OCI-LY7 (cell line): ENCODE results near the gene GNB1L. TPM values are rescaled to one million over a fixed set of nuclear protein-coding genes. Genes with fewer than 3 reads are reported as not detected.

Source experiments
- BruUV-seq: library from RNA; stranded (reverse); fragments of 400-500 nt; replicated peaks from 2 replicates; lab custom pipeline; 2021; lab: Mats Ljungman, UMichigan
- CTCF ChIA-PET: fragments of 300-600 bp; sonication (Branson Sonifier 250); formaldehyde crosslinking; loops from one replicate; lab custom pipeline; 2022; ENCODE audit warnings: antibody characterized with exemption; ENCODE audit not compliant: unreplicated experiment; lab: Charles Lee
- POLR2A ChIA-PET: fragments of 300-600 bp; sonication (Branson Sonifier 250); formaldehyde crosslinking; loops from one replicate; lab custom pipeline; 2022; ENCODE audit warnings: antibody characterized with exemption; lab: Charles Lee
- DNase-seq: peaks from one replicate; pipeline ENCODE4 v3.0.0-alpha.2; 2015; ENCODE audit warnings: low spot score
- H2AFZ ChIP-seq: fragments of 200-600 bp; sonication (generic), shearing (Covaris generic); 2 replicates; pipeline ENCODE4 v1.6.1; 2014; ENCODE audit warnings: mild to moderate bottlenecking, antibody characterized with exemption, low read length, moderate library complexity
- H3K27ac ChIP-seq: fragments of 200-600 bp; sonication (generic); 2 replicates; pipeline ENCODE4 v1.5.1; 2014; ENCODE audit warnings: mixed run types, low read depth, mild to moderate bottlenecking, moderate library complexity, low read length, inconsistent platforms; ENCODE audit not compliant: poor library complexity, severe bottlenecking
- H3K36me3 ChIP-seq: fragments of 200-600 bp; sonication (generic); 2 replicates; pipeline ENCODE4 v1.6.1; 2014; ENCODE audit warnings: mild to moderate bottlenecking, antibody characterized with exemption, low read length, moderate library complexity, mixed read lengths; ENCODE audit not compliant: insufficient read depth
- H3K4me1 ChIP-seq: fragments of 200-600 bp; sonication (generic); 2 replicates; pipeline ENCODE4 v1.5.1; 2014; ENCODE audit warnings: mild to moderate bottlenecking, low read length; ENCODE audit not compliant: insufficient read depth, poor library complexity, severe bottlenecking
- H3K4me2 ChIP-seq: fragments of 200-600 bp; sonication (generic); 2 replicates; pipeline ENCODE4 v1.6.1; 2014; ENCODE audit warnings: mild to moderate bottlenecking, low read length
- H3K4me3 ChIP-seq: fragments of 200-600 bp; sonication (generic); 2 replicates; pipeline ENCODE4 v1.5.1; 2014; ENCODE audit warnings: mild to moderate bottlenecking, low read depth, low read length; ENCODE audit not compliant: poor library complexity, severe bottlenecking
- H3K79me2 ChIP-seq: fragments of 200-600 bp; sonication (generic); 2 replicates; pipeline ENCODE4 v1.6.1; 2016; ENCODE audit warnings: low read depth, mild to moderate bottlenecking, low read length, moderate library complexity, mixed read lengths; ENCODE audit not compliant: insufficient read depth
- H3K9me2 ChIP-seq: fragments of 200-600 bp; sonication (generic); 2 replicates; pipeline ENCODE4 v1.6.1; 2016; ENCODE audit warnings: mild to moderate bottlenecking, low read length, mixed read lengths; ENCODE audit not compliant: insufficient read depth
- H3K9me3 ChIP-seq: fragments of 200-600 bp; sonication (generic); 2 replicates; pipeline ENCODE4 v1.6.1; 2014; ENCODE audit warnings: mild to moderate bottlenecking, mixed run types, low read length, mixed read lengths
- H4K20me1 ChIP-seq: fragments of 200-600 bp; sonication (generic); 2 replicates; pipeline ENCODE4 v1.6.1; 2014; ENCODE audit warnings: mild to moderate bottlenecking, antibody characterized with exemption, low read length, moderate library complexity, mixed read lengths; ENCODE audit not compliant: insufficient read depth
- EZH2phosphoT487 ChIP-seq: fragments of 200-600 bp; sonication (generic); IDR thresholded peaks from 2 replicates; pipeline ENCODE4 v1.6.1; 2018; ENCODE audit warnings: low read depth, borderline replicate concordance, mild to moderate bottlenecking, mixed run types, antibody characterized with exemption, low read length, moderate library complexity, mixed read lengths
- intact Hi-C: fragments of 100-400 bp; cut with micrococcal nuclease; formaldehyde crosslinking; loops from one replicate; pipeline ENCODE4 v1.10.0; 2022; ENCODE audit not compliant: unreplicated experiment
- total RNA-seq, 2 experiments: library from RNA; depleted of rRNA in 1 of 2; stranded (reverse); fragments of >200 nt in 1 of 2; shearing (Covaris generic) in 1 of 2; gene quantifications; 2 replicates each; pipeline ENCODE4 v1.2.3, GENCODE V29; 2014 to 2022
- TF ChIP-seq, protein P1 (sequence below): fragments of 200-600 bp; sonication (generic); conservative IDR thresholded peaks from 2 replicates; pipeline ENCODE4 v1.5.1; 2014; ENCODE audit warnings: mild to moderate bottlenecking, antibody characterized with exemption, low read length, moderate library complexity, mixed read lengths

GNB1L gene
- total RNA-seq, 2 experiments from 2014 or later, result 13.1 to 26.7 TPM

DNA sequence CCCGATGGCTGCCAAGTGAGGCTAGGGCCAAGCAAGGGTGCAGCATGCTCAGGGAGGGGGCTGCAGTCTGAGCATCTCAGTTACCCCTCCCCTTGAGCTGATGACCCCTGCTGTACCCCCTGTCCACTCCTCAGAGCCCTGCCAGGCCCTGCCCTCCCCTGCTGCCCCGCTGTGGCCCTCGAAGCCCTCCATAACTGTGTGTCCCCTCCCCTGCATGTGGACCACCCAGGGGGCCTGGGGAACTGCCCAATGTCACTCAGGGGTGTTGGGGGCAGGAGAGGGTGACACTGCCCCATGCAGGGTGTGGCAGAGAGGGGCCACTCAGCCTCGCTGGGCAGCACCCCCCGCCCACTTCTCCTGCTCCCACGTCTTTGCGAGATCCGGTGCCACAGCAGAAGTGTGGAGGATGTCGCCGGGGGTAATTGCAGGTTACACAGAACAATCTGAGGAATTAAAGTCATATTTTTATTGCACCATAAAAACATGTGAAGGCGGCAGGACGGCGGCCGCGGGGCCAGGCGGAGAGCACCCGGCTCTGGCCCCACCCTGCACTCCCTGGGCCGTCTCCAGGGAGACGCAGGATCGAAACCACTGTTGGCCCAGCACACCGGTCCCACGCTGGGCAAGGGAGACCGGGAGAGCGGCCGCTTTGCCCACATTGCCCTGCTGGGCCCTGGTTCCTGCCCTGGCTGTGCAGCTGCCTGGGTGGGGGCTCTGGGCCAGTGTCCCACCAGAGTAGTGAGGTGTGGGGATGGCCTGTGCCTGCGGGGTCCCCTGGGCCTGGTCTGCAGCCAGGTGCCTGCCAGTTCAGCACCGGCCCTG lies 18.7 kb upstream of the GNB1L start:
- no peak for DNase-seq

DNA sequence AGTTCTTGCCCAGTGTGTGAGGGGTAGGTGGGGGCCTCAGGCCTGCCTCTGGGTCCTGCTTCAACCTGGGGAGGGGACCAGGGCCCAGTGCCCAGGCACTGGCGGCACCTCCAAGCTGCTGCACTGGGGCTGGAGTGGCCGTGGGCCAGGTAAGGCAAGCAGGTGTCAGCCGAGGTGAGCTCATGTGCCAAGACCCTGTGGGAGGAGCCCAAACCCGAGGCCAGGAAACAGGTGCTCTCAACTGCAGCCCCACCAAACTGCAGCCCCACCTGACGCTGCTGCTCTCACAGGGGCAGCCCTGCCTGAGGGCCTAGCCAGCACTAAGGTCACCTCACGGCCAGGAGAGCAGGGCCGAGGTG lies 18.1 kb upstream of the GNB1L start:
- no peak for TF ChIP-seq EZH2phosphoT487
- TF ChIP-seq, protein P1, sequence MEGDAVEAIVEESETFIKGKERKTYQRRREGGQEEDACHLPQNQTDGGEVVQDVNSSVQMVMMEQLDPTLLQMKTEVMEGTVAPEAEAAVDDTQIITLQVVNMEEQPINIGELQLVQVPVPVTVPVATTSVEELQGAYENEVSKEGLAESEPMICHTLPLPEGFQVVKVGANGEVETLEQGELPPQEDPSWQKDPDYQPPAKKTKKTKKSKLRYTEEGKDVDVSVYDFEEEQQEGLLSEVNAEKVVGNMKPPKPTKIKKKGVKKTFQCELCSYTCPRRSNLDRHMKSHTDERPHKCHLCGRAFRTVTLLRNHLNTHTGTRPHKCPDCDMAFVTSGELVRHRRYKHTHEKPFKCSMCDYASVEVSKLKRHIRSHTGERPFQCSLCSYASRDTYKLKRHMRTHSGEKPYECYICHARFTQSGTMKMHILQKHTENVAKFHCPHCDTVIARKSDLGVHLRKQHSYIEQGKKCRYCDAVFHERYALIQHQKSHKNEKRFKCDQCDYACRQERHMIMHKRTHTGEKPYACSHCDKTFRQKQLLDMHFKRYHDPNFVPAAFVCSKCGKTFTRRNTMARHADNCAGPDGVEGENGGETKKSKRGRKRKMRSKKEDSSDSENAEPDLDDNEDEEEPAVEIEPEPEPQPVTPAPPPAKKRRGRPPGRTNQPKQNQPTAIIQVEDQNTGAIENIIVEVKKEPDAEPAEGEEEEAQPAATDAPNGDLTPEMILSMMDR, result no peak
- H3K9me3 ChIP-seq, result no peaks in the 10 kb centered on the region
- H4K20me1 ChIP-seq, result no peaks in the 10 kb centered on the region
- no peak for DNase-seq
- H3K4me1 ChIP-seq, result peaks cover 16% of the 10 kb centered on the region
- ChIA-PET CTCF (no interaction called here), POLR2A (no interaction called here)
- H2AFZ ChIP-seq, result no peak overlapping the region
- no TSS peak for BruUV-seq
- H3K9me2 ChIP-seq, result no peaks in the 10 kb centered on the region
- no peak overlapping the region for H3K27ac ChIP-seq
- intact Hi-C loops, result no loop called here
- no peaks in the 10 kb centered on the region for H3K79me2 ChIP-seq
- no peak overlapping the region for H3K4me2 ChIP-seq
- H3K4me3 ChIP-seq, result no peak overlapping the region
- H3K36me3 ChIP-seq, result no peaks in the 10 kb centered on the region

More for the DNA sequence above, 18.7 kb upstream of the GNB1L start:
- H3K9me2 ChIP-seq, result no peaks in the 10 kb centered on the region
- no peak for TF ChIP-seq EZH2phosphoT487
- TF ChIP-seq, protein P1, result no peak
- no peak overlapping the region for H2AFZ ChIP-seq
- no peak overlapping the region for H3K4me3 ChIP-seq
- peaks cover 16% of the 10 kb centered on the region for H3K4me1 ChIP-seq
- H3K4me2 ChIP-seq, result no peak overlapping the region
- H3K36me3 ChIP-seq, result no peaks in the 10 kb centered on the region
- H4K20me1 ChIP-seq, result no peaks in the 10 kb centered on the region
- intact Hi-C loops, result no loop called here
- no TSS peak for BruUV-seq
- no peaks in the 10 kb centered on the region for H3K9me3 ChIP-seq
- H3K27ac ChIP-seq, result no peak overlapping the region
- CTCF ChIA-PET, result no interaction called here
- POLR2A ChIA-PET, result no interaction called here
- no peaks in the 10 kb centered on the region for H3K79me2 ChIP-seq
